CD4-positive, alpha-beta memory T cell (primary cell): ENCODE results near the gene FLT3LG. TPM values are rescaled to one million over a fixed set of nuclear protein-coding genes. Genes with fewer than 3 reads are reported as not detected.

Experiments used
- CTCF ChIA-PET: fragments of 350-600 bp; sonication (Branson Sonifier 250); formaldehyde crosslinking; loops from one replicate; lab custom pipeline; 2021; ENCODE audit warnings: inconsistent platforms; ENCODE audit not compliant: partially characterized antibody; lab: Charles Lee
- POLR2A ChIA-PET: fragments of 350-600 bp; sonication (Branson Sonifier 250); formaldehyde crosslinking; loops from one replicate; lab custom pipeline; 2021; ENCODE audit not compliant: partially characterized antibody; lab: Charles Lee
- DNase-seq, 5 donors: peaks; one replicate each; pipeline versions ENCODE4 v3.0.0 to v3.0.0-alpha.2; 2020 to 2022; ENCODE audit warnings: mixed read lengths in 1 of 5
- H3K27ac ChIP-seq: one replicate; pipeline ENCODE4 v1.7.0; 2013; ENCODE audit warnings: low read depth, low read length
- H3K27me3 ChIP-seq: 2 replicates; pipeline ENCODE4 v1.7.0; 2013; ENCODE audit warnings: mild to moderate bottlenecking, low read length, moderate library complexity; ENCODE audit not compliant: insufficient read depth
- H3K36me3 ChIP-seq: 2 replicates; pipeline ENCODE4 v1.7.0; 2013; ENCODE audit warnings: mild to moderate bottlenecking, low read length, moderate library complexity; ENCODE audit not compliant: insufficient read depth
- H3K4me1 ChIP-seq: 2 replicates; pipeline ENCODE4 v1.7.0; 2013; ENCODE audit warnings: mild to moderate bottlenecking, low read length, moderate library complexity; ENCODE audit not compliant: insufficient read depth
- H3K4me3 ChIP-seq, 2 donors: one replicate each; pipeline ENCODE4 v1.7.0; 2013; ENCODE audit warnings: low read length in 2 of 2, mild to moderate bottlenecking in 1 of 2
- H3K9me3 ChIP-seq, 2 donors: one replicate each; pipeline ENCODE4 v1.7.0; 2013; ENCODE audit warnings: low read length in 2 of 2, control low read depth in 1 of 2; ENCODE audit not compliant: control insufficient read depth in 1 of 2
- H3K27ac Mint-ChIP-seq, 7 donors: one replicate each; pipeline ENCODE4 v1.8.0; 2020 to 2021; ENCODE audit warnings: mixed read lengths in 7 of 7, mild to moderate bottlenecking in 6 of 7, inconsistent platforms in 3 of 7, moderate library complexity in 3 of 7
- H3K27me3 Mint-ChIP-seq, 2 donors: one replicate each; pipeline ENCODE4 v1.8.0; 2020 to 2021; ENCODE audit warnings: mixed read lengths in 2 of 2
- H3K36me3 Mint-ChIP-seq, 2 donors: one replicate each; pipeline ENCODE4 v1.8.0; 2020 to 2021; ENCODE audit warnings: mixed read lengths in 2 of 2, inconsistent platforms in 1 of 2, mild to moderate bottlenecking in 1 of 2
- H3K4me1 Mint-ChIP-seq, 4 donors: one replicate each; pipeline ENCODE4 v1.8.0; 2020 to 2021; ENCODE audit warnings: mixed read lengths in 4 of 4, mild to moderate bottlenecking in 1 of 4
- H3K4me3 Mint-ChIP-seq, 8 donors: one replicate each; pipeline ENCODE4 v1.8.0; 2020 to 2021; ENCODE audit warnings: mixed read lengths in 8 of 8, mild to moderate bottlenecking in 7 of 8, moderate library complexity in 6 of 8, inconsistent platforms in 3 of 8
- H3K9me3 Mint-ChIP-seq, 8 donors: one replicate each; pipeline ENCODE4 v1.8.0; 2020 to 2021; ENCODE audit warnings: mixed read lengths in 8 of 8, mild to moderate bottlenecking in 5 of 8, inconsistent platforms in 3 of 8, moderate library complexity in 1 of 8
- intact Hi-C: fragments of 100-400 bp; cut with micrococcal nuclease; formaldehyde crosslinking; loops from one replicate; pipeline ENCODE4 v1.15.1; 2023
- polyA plus RNA-seq, 2 donors: library from polyadenylated mRNA; unstranded; fragments of 300-500 nt; fragmentation: Illumina TruSeq; gene quantifications; one replicate each; pipeline ENCODE4 v1.2.3, GENCODE V29; 2021
- total RNA-seq, 2 experiments: library from RNA; stranded (reverse); gene quantifications; one replicate each; pipeline ENCODE4 v1.2.3, GENCODE V29; 2021

FLT3LG gene, protein sequence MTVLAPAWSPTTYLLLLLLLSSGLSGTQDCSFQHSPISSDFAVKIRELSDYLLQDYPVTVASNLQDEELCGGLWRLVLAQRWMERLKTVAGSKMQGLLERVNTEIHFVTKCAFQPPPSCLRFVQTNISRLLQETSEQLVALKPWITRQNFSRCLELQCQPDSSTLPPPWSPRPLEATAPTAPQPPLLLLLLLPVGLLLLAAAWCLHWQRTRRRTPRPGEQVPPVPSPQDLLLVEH
- total RNA-seq, result 100 to 1,000 TPM; 114 to 115 TPM
- 100 to 1,000 TPM; 145 to 252 TPM for polyA plus RNA-seq

DNA sequence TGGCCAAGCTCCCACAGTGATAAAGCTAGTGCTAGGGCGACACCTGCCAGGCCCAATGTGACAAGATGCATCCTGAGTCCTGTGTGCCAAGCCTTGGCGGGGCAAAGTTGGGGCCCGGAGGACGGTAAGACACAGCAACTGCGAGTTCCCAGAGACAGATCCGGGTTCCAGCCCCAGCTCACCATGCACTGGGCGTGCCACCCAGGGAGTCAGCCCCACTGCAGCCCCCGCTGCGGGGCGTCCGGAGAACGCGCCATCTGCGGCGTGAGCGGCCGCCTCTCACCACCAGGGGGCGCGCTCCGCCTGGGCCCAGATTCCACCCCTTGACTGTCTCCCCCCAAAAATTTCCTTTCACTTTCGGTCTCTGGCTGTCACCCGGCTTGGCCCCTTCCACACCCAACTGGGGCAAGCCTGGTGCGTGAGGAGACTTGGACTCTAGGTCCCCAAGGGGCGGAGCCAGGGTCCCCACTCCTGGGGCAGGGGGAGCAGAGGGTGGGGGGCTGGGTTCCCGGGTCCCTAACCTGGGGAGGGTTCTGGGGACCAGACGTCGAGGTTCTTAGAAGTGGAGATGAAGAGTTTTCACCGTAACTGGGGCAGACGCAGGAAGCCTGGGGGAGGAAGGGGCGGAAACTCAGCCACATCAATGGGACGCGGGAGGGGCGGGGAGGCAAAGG lies at the start of gene FLT3LG:
TSS of gene FLT3LG (plus strand) at position 348 of the 674 bp plus-strand sequence. CDS start 425 bp downstream, outside the sequence.
- H3K4me3 ChIP-seq, result peak within 1 kb of the TSS; percentile 77 to 94
- Mint-ChIP-seq H3K4me3 (peak within 1 kb of the TSS; percentile 90 to 99 (median 94)), H3K36me3 (peaks cover 16 to 25% of the 10 kb centered on the region in 2 donors), H3K27me3 (no peaks in the 10 kb centered on the region), H3K4me1 (peaks cover 27 to 71% (median 46%) of the 10 kb centered on the region in 4 donors), H3K9me3 (peaks cover 0 to 3% (median 0%) of the 10 kb centered on the region in 8 donors), H3K27ac (peak within 1 kb of the TSS; percentile 91 to 99 (median 98))
- H3K36me3 ChIP-seq, result peaks cover 16% of the 10 kb centered on the region
- H3K27me3 ChIP-seq, result no peaks in the 10 kb centered on the region
- POLR2A ChIA-PET, result interaction anchor here (0.6 to 6.2 kb wide), 19 partner anchors 9 to 204 kb away, joined by 3 to 222 read pairs (median 5); partner anchors contain the start of genes ALDH16A1, NOSIP, PIH1D1 and RPL13A
- peak; percentile 96 to 97 (median 97) for DNase-seq
- H3K9me3 ChIP-seq, result no peaks in the 10 kb centered on the region
- H3K27ac ChIP-seq, result peak within 1 kb of the TSS; percentile 96
- intact Hi-C loops, result loop anchor here (1.0 to 2.0 kb wide), 7 partner anchors 13 to 207 kb away; partner anchors contain the start of genes ALDH16A1 and RPL13A
- CTCF ChIA-PET, result interaction anchor here (0.6 to 6.0 kb wide), 33 partner anchors 8 to 248 kb away, joined by 3 to 227 read pairs (median 4); partner anchors contain the start of genes ALDH16A1, CD37, KASH5 and PIH1D1
- peaks cover 64% of the 10 kb centered on the region for H3K4me1 ChIP-seq

DNA sequence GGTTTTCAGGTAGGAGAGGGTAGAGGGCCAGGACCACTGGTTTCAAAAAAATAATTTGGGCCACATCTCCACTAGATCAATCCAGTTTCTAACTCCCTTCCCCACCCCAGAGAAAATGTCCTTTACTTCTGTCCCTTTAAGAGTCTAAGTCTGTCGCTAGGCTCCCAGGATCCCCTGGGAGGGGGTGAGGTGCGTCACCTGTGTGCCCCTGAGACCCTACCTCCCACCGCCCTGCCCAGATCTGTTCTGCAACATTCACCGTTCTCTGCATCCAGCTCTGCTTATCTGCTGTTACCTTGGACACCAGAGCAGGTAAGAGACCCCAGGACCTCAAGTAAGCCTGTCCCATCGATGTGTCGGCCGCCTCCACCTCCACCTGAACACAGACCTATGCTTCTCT lies 48.8 kb upstream of the FLT3LG start, which contains the start of gene GFY:
TSS of gene GFY (plus strand) at position 211 of the 400 bp plus-strand sequence. CDS start 1,043 bp downstream, outside the sequence.
- ChIA-PET CTCF (interaction anchor here (1.0 to 2.2 kb wide), 3 partner anchors 16 to 34 kb away, joined by 3 to 7 read pairs (median 3); no protein-coding TSS in a partner anchor), POLR2A (interaction anchor here (0.5 to 2.4 kb wide), 6 partner anchors 12 to 44 kb away, joined by 3 to 10 read pairs (median 4); no protein-coding TSS in a partner anchor)
- H3K4me3 Mint-ChIP-seq, result peak within 1 kb of the TSS in 5 of 8 donors; percentile 52 to 88 (median 77)
- Histone ChIP-seq H3K9me3 (no peaks in the 10 kb centered on the region), H3K4me3 (no peak within 1 kb of the TSS), H3K27ac (no peak within 1 kb of the TSS), H3K27me3 (peaks cover 70% of the 10 kb centered on the region), H3K4me1 (peaks cover 56% of the 10 kb centered on the region), H3K36me3 (no peaks in the 10 kb centered on the region)
- peaks cover 39 to 91% (median 62%) of the 10 kb centered on the region in 4 donors for H3K4me1 Mint-ChIP-seq
- peak in 1 of 5 donors; percentile 6 for DNase-seq
- H3K9me3 Mint-ChIP-seq, result peaks cover 0 to 3% (median 0%) of the 10 kb centered on the region in 8 donors
- peaks cover 73 to 80% of the 10 kb centered on the region in 2 donors for H3K27me3 Mint-ChIP-seq
- H3K27ac Mint-ChIP-seq, result peak within 1 kb of the TSS in 3 of 7 donors; percentile 52 to 74 (median 62)
- intact Hi-C loops, result no loop called here
- H3K36me3 Mint-ChIP-seq, result peaks cover 0 to 5% of the 10 kb centered on the region in 2 donors

DNA sequence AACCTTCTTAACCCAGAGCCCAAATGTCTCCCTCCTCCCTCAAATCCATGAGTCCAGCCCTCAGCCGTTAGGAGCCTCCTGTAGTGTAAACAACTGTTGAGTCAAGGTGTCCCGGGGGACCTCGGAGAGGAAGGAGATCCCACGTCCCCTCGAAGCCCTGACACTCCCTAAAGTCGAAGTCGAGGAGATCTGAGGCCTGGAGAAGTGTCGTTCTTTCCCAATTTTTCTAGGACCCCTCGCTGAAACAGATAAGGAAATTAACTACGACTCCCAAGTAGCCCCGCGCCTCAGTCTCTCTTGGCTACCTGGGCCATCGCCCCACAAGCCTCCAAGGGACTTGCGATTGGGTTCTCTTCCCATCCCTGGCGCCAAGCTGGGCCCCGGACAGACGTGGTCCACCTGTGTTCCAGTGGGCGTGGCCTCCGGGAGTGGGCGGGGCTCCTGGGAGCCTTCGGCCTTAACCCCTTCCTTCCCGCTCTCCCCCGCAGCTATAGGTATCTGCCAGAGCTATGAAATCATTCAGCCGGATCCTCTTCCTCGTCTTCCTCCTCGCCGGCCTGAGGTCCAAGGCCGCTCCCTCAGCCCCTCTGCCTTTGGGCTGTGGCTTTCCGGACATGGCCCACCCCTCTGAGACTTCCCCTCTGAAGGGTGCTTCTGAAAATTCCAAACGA lies 48.0 kb upstream of the FLT3LG start:
- H3K4me3 Mint-ChIP-seq, result peak overlapping the region in 4 of 8 donors; percentile 1 to 70 (median 39)
- peaks cover 41 to 91% (median 63%) of the 10 kb centered on the region in 4 donors for H3K4me1 Mint-ChIP-seq
- H3K27me3 Mint-ChIP-seq, result peaks cover 71 to 78% of the 10 kb centered on the region in 2 donors
- Histone ChIP-seq H3K4me3 (no peak overlapping the region), H3K9me3 (no peaks in the 10 kb centered on the region), H3K4me1 (peaks cover 51% of the 10 kb centered on the region), H3K36me3 (no peaks in the 10 kb centered on the region), H3K27me3 (peaks cover 70% of the 10 kb centered on the region), H3K27ac (no peak overlapping the region)
- POLR2A ChIA-PET, result interaction anchor here (0.8 to 1.8 kb wide), 5 partner anchors 13 to 43 kb away, joined by 3 to 6 read pairs (median 4); no protein-coding TSS in a partner anchor
- peak in 1 of 5 donors; percentile 31 for DNase-seq
- peaks cover 0 to 5% of the 10 kb centered on the region in 2 donors for H3K36me3 Mint-ChIP-seq
- CTCF ChIA-PET, result interaction anchor here (1.0 to 1.2 kb wide), 2 partner anchors 17 to 18 kb away, joined by 3 read pairs; no protein-coding TSS in a partner anchor
- H3K9me3 Mint-ChIP-seq, result peaks cover 0 to 3% (median 0%) of the 10 kb centered on the region in 8 donors
- H3K27ac Mint-ChIP-seq, result peak overlapping the region in 2 of 7 donors; percentile 62 to 74
- intact Hi-C loops, result no loop called here

DNA sequence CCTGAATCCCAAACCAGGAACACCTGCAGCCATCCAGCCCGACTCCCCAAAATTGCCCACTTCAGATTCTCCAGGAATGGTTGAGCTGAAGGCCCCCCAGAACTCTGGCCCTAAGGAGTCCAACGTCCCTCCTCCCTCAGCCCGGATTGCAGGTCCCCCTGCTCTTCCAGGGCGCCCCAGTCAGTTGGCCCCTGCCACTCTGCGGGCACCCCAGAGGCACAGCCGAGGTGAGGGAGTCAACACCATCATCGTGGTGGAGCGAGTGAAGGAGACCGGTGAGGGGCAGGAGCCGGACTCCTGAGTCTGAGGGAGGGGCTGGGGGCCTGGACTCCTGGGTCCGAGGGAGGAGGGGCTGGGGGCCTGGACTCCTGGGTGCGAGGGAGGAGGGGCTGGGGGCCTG lies 46.7 kb upstream of the FLT3LG start:
- H3K9me3 ChIP-seq, result no peaks in the 10 kb centered on the region
- no peak overlapping the region for H3K4me3 ChIP-seq
- intact Hi-C loops, result no loop called here
- Mint-ChIP-seq H3K4me3 (peak overlapping the region in 3 of 8 donors; percentile 2 to 52 (median 36)), H3K9me3 (peaks cover 0 to 3% (median 0%) of the 10 kb centered on the region in 8 donors), H3K27ac (peak overlapping the region in 1 of 7 donors; percentile 46), H3K27me3 (peaks cover 68 to 77% of the 10 kb centered on the region in 2 donors), H3K4me1 (peaks cover 36 to 87% (median 59%) of the 10 kb centered on the region in 4 donors), H3K36me3 (peaks cover 0 to 5% of the 10 kb centered on the region in 2 donors)
- peaks cover 70% of the 10 kb centered on the region for H3K27me3 ChIP-seq
- POLR2A ChIA-PET, result interaction anchor here (0.8 to 1.8 kb wide), 4 partner anchors 17 to 35 kb away, joined by 3 to 6 read pairs (median 3); no protein-coding TSS in a partner anchor
- H3K4me1 ChIP-seq, result peaks cover 43% of the 10 kb centered on the region
- H3K36me3 ChIP-seq, result no peaks in the 10 kb centered on the region
- DNase-seq, result peak in 1 of 5 donors; percentile 13
- CTCF ChIA-PET, result interaction anchor here (1.8 kb wide), 1 partner anchor 21 kb away, joined by 4 read pairs; no protein-coding TSS in a partner anchor
- H3K27ac ChIP-seq, result no peak overlapping the region

DNA sequence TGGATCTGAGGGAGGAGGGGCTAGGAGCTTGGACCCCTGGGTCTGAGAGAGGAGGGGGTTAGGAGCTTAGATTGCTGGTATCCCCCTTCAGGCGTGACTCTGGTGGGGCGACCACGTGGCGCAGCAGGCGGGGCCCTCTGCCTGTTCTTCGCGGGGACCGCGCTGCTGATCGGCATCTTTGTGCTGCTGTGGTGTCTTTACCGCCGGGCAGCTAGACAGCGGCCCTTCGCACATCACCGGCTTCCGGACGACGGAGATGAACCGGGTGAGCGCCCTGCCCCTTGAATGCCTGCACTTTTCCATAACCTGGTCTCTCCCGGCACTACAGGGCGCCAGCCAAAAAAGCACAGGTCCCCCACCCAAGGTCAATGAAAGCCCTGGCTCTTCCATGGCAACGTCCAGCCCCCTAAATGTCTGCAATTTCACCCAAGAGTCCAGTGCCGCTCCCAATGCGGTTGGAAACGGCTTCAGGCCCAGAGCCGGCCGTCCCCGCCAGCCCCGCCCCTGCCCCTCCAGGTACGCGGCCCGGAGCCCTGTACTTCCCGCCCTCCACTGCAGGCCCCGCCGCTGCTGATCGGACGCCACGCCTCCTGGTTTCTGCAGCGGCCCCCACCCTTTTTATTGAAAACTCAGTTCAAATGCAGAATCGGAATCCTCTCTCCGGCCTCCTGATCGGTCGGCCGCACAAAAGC lies 46.0 kb upstream of the FLT3LG start:
- H3K36me3 Mint-ChIP-seq, result peaks cover 0 to 5% of the 10 kb centered on the region in 2 donors
- DNase-seq, result peak in 2 of 5 donors; percentile 23 to 40
- POLR2A ChIA-PET, result interaction anchor here (1.0 to 1.8 kb wide), 2 partner anchors 14 to 18 kb away, joined by 3 read pairs; no protein-coding TSS in a partner anchor
- peaks cover 0 to 2% (median 0%) of the 10 kb centered on the region in 8 donors for H3K9me3 Mint-ChIP-seq
- peak overlapping the region in 7 of 8 donors; percentile 35 to 68 (median 58) for H3K4me3 Mint-ChIP-seq
- peaks cover 43% of the 10 kb centered on the region for H3K4me1 ChIP-seq
- no peak overlapping the region for H3K27ac ChIP-seq
- peaks cover 33 to 87% (median 57%) of the 10 kb centered on the region in 4 donors for H3K4me1 Mint-ChIP-seq
- intact Hi-C loops, result loop anchor here (2.0 kb wide), 1 partner anchor 19 kb away; no protein-coding TSS in a partner anchor
- H3K36me3 ChIP-seq, result no peaks in the 10 kb centered on the region
- H3K27me3 ChIP-seq, result peaks cover 70% of the 10 kb centered on the region
- H3K4me3 ChIP-seq, result peak overlapping the region in 1 of 2 donors; percentile 34
- H3K27ac Mint-ChIP-seq, result peak overlapping the region in 1 of 7 donors; percentile 46
- no peaks in the 10 kb centered on the region for H3K9me3 ChIP-seq
- H3K27me3 Mint-ChIP-seq, result peaks cover 65 to 74% of the 10 kb centered on the region in 2 donors
- CTCF ChIA-PET, result interaction anchor here (1.5 to 1.8 kb wide), 2 partner anchors 18 to 22 kb away, joined by 3 to 4 read pairs; no protein-coding TSS in a partner anchor
